GM21737 (cell line): Measurements from ENCODE around the gene EML4.
A peak's percentile ranks its signal among the peaks of the same experiment; 100 is the strongest.
"Not testable (repeated sequence)": the region's sequence is repeated elsewhere in the genome, so short reads cannot be mapped to it uniquely, and the experiment has no call there.

Source experiments
- ATAC-seq: cut with Tn5 transposase; IDR thresholded peaks from one replicate; pipeline ENCODE4 v1.9.1; 2021; ENCODE audit warnings: mild to moderate bottlenecking, moderate library complexity; ENCODE audit not compliant: unreplicated experiment

EML4 gene

GRCh38 chr2:42169100-42169873 lies at the start of gene EML4:
EML4 (plus strand) TSS chr2:42169353; CDS start chr2:42169612, 259 bp downstream.
- peak; percentile 87 for ATAC-seq

GRCh38 chr2:42123426-42123825 lies 45.7 kb upstream of the EML4 start:
- no peak for ATAC-seq

GRCh38 chr2:42124011-42124785 lies 45.0 kb upstream of the EML4 start:
- ATAC-seq = peak; percentile 64

- ATAC-seq = no peak
Observed at GRCh38 chr2:42125841-42126594, 43.1 kb upstream of the EML4 start.

- not testable (repeated sequence) for ATAC-seq
Observed at GRCh38 chr2:42126873-42127272, 42.3 kb upstream of the EML4 start.

GRCh38 chr2:42127425-42128424 lies 41.4 kb upstream of the EML4 start:
- peak; percentile 49 for ATAC-seq

- ATAC-seq = no peak
Observed at GRCh38 chr2:42128721-42129486, 40.2 kb upstream of the EML4 start.

- ATAC-seq = no peak
Observed at GRCh38 chr2:42129487-42129852, 39.7 kb upstream of the EML4 start.

GRCh38 chr2:42129947-42130346 lies 39.2 kb upstream of the EML4 start:
- no peak for ATAC-seq

GRCh38 chr2:42130858-42131257 lies 38.3 kb upstream of the EML4 start:
- ATAC-seq = not testable (repeated sequence)

GRCh38 chr2:42132191-42132965 lies 36.8 kb upstream of the EML4 start:
- no peak for ATAC-seq

GRCh38 chr2:42132966-42133641 lies 36.0 kb upstream of the EML4 start:
- peak; percentile 84 for ATAC-seq

- no peak for ATAC-seq
Observed at GRCh38 chr2:42133771-42134195, 35.4 kb upstream of the EML4 start.

GRCh38 chr2:42134401-42134932 lies 34.7 kb upstream of the EML4 start:
- ATAC-seq = not testable (repeated sequence)

- ATAC-seq = no peak
Observed at GRCh38 chr2:42135381-42136312, 33.5 kb upstream of the EML4 start.

- no peak for ATAC-seq
Observed at GRCh38 chr2:42136782-42137124, 32.4 kb upstream of the EML4 start.
